HG03066 (cell line): ENCODE data around the gene ZFAND2B.

Experiments used
- ATAC-seq: cut with Tn5 transposase; IDR thresholded peaks from one replicate; pipeline ENCODE4 v1.9.1; 2021; ENCODE audit warnings: low read depth; ENCODE audit not compliant: unreplicated experiment

The ZFAND2B gene

GRCh38 chr2:219206328-219207133 is at the start of gene ZFAND2B:
TSS of gene ZFAND2B (plus strand) at chr2:219206782. CDS start at chr2:219206988, 206 bp downstream.
- peak; percentile 96 for ATAC-seq

GRCh38 chr2:219157396-219157795 is 49.2 kb upstream of the ZFAND2B start:
- ATAC-seq, result no peak

- ATAC-seq, result no peak
Measured at GRCh38 chr2:219158025-219158424, 48.6 kb upstream of the ZFAND2B start.

- no peak for ATAC-seq
Measured at GRCh38 chr2:219158586-219158985, 48.0 kb upstream of the ZFAND2B start.

- ATAC-seq, result peak; percentile 5
Measured at GRCh38 chr2:219159771-219160185, 46.8 kb upstream of the ZFAND2B start.

- peak; percentile 86 for ATAC-seq
Measured at GRCh38 chr2:219160186-219161017, 46.2 kb upstream of the ZFAND2B start, which contains the start of gene NHEJ1. TSS of gene NHEJ1 (minus strand) at chr2:219160815. CDS start at chr2:219158362, 2,453 bp downstream.

GRCh38 chr2:219161097-219161496 is 45.5 kb upstream of the ZFAND2B start:
- ATAC-seq, result no peak

- ATAC-seq, result no peak
Measured at GRCh38 chr2:219163156-219163555, 43.4 kb upstream of the ZFAND2B start.

- no peak for ATAC-seq
Measured at GRCh38 chr2:219165058-219165911, 41.3 kb upstream of the ZFAND2B start.

- ATAC-seq, result no peak
Measured at GRCh38 chr2:219167997-219168396, 38.6 kb upstream of the ZFAND2B start.

GRCh38 chr2:219168526-219168925 is 38.1 kb upstream of the ZFAND2B start:
- ATAC-seq, result no peak

- ATAC-seq, result no peak
Measured at GRCh38 chr2:219168932-219169331, 37.6 kb upstream of the ZFAND2B start.

GRCh38 chr2:219169930-219170654 is 36.5 kb upstream of the ZFAND2B start, which contains the start of gene SLC23A3:
TSS of gene SLC23A3 (minus strand) at chr2:219170029. CDS start at chr2:219169984, 45 bp downstream.
- ATAC-seq, result no peak

GRCh38 chr2:219171231-219171651 is 35.3 kb upstream of the ZFAND2B start:
- ATAC-seq, result no peak

- no peak for ATAC-seq
Measured at GRCh38 chr2:219172231-219173154, 34.1 kb upstream of the ZFAND2B start.

GRCh38 chr2:219173176-219173575 is 33.4 kb upstream of the ZFAND2B start:
- no peak for ATAC-seq

- no peak for ATAC-seq
Measured at GRCh38 chr2:219174146-219174545, 32.4 kb upstream of the ZFAND2B start.

GRCh38 chr2:219174801-219175200 is 31.8 kb upstream of the ZFAND2B start:
- ATAC-seq, result no peak

GRCh38 chr2:219175486-219175885 is 31.1 kb upstream of the ZFAND2B start:
- no peak for ATAC-seq
